Measurements from ENCODE around the gene PPP1R12B.
A peak's percentile ranks its signal among the peaks of the same experiment; 100 is the strongest.

PPP1R12B gene

DNA sequence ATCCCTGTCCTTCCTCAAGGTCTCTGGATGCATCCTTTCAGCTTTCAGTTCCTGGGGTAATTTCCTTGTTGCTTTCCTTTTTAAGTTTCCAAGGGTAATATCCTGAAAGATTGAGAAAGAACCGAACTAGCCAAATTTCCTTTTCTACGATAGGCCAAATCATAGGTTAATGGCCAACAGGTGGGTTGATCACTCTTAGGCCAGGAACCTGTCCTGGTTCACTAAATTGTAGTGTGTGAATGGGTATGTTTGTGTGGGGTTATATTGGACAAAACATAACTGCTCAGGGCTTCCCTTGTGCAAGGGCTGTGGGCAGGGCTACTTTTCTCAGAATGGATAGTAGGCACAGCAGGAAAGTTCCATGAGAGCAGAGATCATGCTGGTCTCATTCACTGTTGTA is 23.9 kb upstream of the PPP1R12B start:
- H3K27me3 ChIP-seq = peaks cover 14% of the 10 kb centered on the region
- no peak for TF ChIP-seq CTCF (IDR thresholded peaks at IDR 0.05)
- no peak overlapping the region for H3K4me3 ChIP-seq (ENCODE audit: low read depth in 1 of 2, low read length in 1 of 2)
- no peaks in the 10 kb centered on the region for H3K9me3 ChIP-seq
- H3K36me3 ChIP-seq = peaks cover 10% of the 10 kb centered on the region
- H3K4me1 ChIP-seq (ENCODE audit: control insufficient read depth in 1 of 2, insufficient read depth in 1 of 2, low read depth in 1 of 2, low read length in 1 of 2) = no peaks in the 10 kb centered on the region
- H3K27ac ChIP-seq = no peak overlapping the region

DNA sequence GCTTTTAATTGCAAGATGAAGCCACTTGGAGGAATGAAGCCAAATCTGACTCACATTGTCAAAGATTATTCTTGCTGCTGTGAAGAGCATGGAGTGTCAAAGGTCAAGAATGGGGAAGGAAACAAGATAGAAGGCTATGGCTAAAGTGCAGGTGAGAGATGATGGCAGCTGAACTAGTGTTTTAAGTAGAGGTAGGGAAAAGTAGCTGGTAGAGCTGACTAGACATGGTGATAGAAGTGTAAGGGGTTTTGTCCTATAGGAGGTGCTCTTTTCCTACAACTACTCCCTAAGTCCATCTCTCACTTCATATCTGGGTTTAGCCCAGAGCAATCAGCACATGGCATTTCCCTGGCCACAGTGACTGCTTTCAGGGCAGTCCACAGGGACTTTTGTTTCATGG is 18.6 kb upstream of the PPP1R12B start:
- H3K27me3 ChIP-seq = no peaks in the 10 kb centered on the region
- H3K4me1 ChIP-seq (ENCODE audit: control insufficient read depth in 1 of 2, insufficient read depth in 1 of 2, low read depth in 1 of 2, low read length in 1 of 2) = no peaks in the 10 kb centered on the region
- H3K4me3 ChIP-seq (ENCODE audit: low read depth in 1 of 2, low read length in 1 of 2) = no peak overlapping the region
- H3K9me3 ChIP-seq = no peaks in the 10 kb centered on the region
- peaks cover 48% of the 10 kb centered on the region for H3K36me3 ChIP-seq
- no peak for TF ChIP-seq CTCF (IDR thresholded peaks at IDR 0.05)
- H3K27ac ChIP-seq = no peak overlapping the region

DNA sequence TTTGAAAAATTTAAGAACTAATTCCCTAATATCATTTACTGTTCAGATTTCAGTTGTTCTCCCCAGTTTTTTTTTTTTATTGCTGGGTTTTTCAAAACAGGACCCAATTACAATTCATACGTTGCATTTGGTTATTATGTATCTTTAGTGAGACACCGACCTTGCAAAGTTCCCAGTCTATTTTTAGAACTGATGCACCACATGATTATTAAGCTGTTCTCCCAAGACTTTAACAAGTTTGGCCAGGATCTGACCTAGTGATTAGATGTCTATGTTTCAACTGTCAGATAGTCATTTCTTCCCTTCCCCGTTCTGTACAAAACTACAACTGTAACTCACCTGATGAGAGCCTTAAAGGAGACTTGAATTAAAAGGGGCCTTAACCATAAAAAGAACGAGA is 14.6 kb upstream of the PPP1R12B start:
- no peak overlapping the region for H3K27ac ChIP-seq
- no peaks in the 10 kb centered on the region for H3K9me3 ChIP-seq
- peaks cover 50% of the 10 kb centered on the region for H3K36me3 ChIP-seq
- H3K4me3 ChIP-seq (ENCODE audit: low read depth in 1 of 2, low read length in 1 of 2) = no peak overlapping the region
- no peak for TF ChIP-seq CTCF (IDR thresholded peaks at IDR 0.05)
- H3K4me1 ChIP-seq (ENCODE audit: control insufficient read depth in 1 of 2, insufficient read depth in 1 of 2, low read depth in 1 of 2, low read length in 1 of 2) = no peaks in the 10 kb centered on the region
- no peaks in the 10 kb centered on the region for H3K27me3 ChIP-seq

- Histone ChIP-seq H3K27me3 (no peaks in the 10 kb centered on the region), H3K4me1 (ENCODE audit: control insufficient read depth in 1 of 2, insufficient read depth in 1 of 2, low read depth in 1 of 2, low read length in 1 of 2) (peaks cover 14 to 24% of the 10 kb centered on the region in 2 experiments), H3K36me3 (no peaks in the 10 kb centered on the region), H3K27ac (no peak overlapping the region), H3K4me3 (ENCODE audit: low read depth in 1 of 2, low read length in 1 of 2) (no peak overlapping the region), H3K9me3 (no peaks in the 10 kb centered on the region)
- peak; percentile 54 for TF ChIP-seq CTCF (IDR thresholded peaks at IDR 0.05)
These were observed 4.7 kb upstream of the PPP1R12B start for GRCh38 chr1:202343652-202344349.

DNA sequence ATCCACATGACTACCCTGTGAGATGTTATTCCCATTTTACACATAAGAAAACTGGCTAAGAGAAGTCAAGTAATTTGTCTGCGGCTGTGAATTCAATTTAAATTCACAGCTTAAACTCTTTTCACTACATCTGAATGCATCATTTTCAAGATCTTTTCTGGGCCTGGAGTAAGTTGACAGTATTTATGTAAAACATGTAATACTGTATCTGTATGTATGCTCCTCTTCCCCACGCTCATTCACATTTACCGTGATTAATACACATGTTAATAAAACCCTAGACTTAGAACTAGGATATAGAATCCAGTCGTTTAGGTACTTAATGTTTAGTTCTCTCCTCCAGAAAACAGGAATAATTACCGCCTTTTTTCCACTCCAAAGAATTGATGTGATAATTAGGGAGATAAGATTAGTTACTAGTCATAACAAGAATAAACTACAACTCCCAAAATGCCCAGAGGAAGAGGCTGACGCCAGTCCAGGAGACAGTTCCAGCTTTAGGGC is 442 bp upstream of the PPP1R12B start:
- Histone ChIP-seq H3K9me3 (no peaks in the 10 kb centered on the region), H3K27ac (peak overlapping the region; percentile 79), H3K4me1 (ENCODE audit: control insufficient read depth in 1 of 2, insufficient read depth in 1 of 2, low read depth in 1 of 2, low read length in 1 of 2) (peaks cover 42 to 43% of the 10 kb centered on the region in 2 experiments), H3K27me3 (no peaks in the 10 kb centered on the region), H3K4me3 (ENCODE audit: low read depth in 1 of 2, low read length in 1 of 2) (peak overlapping the region; percentile 82 to 97), H3K36me3 (no peaks in the 10 kb centered on the region)
- no peak for TF ChIP-seq CTCF (IDR thresholded peaks at IDR 0.05)
